HepG2 (cell line): ENCODE results near the gene MAPK4. TPM values are rescaled to one million over a fixed set of nuclear protein-coding genes. Genes with fewer than 3 reads are reported as not detected.

Source experiments
- ATAC-seq: fragments of 200-7000 bp; cut with Tn5 transposase; 3 replicates; pipeline ENCODE4 v1.9.1; 2020; ENCODE audit warnings: mild to moderate bottlenecking, moderate library complexity
- BruUV-seq: library from RNA; stranded (reverse); fragments of 400-500 nt; replicated peaks from 2 replicates; lab custom pipeline; 2021; lab: Mats Ljungman, UMichigan
- CTCF ChIA-PET: fragments of 300-600 bp; formaldehyde crosslinking; extraction: SDS; loops from one replicate; lab custom pipeline; 2021; ENCODE audit warnings: low total read pairs, inconsistent platforms, low intra/inter-chr PET ratio; lab: Yijun Ruan, JAX
- POLR2A ChIA-PET: fragments of 350-600 bp; sonication (Branson Sonifier 250); formaldehyde crosslinking; loops from one replicate; lab custom pipeline; 2020; ENCODE audit warnings: antibody characterized with exemption, inconsistent platforms; lab: Yijun Ruan, JAX
- DNase-seq: peaks from one replicate; pipeline ENCODE4 v3.0.0-alpha.2; 2015; ENCODE audit warnings: low spot score
- FAIRE-seq: peaks from 3 replicates; lab custom pipeline; 2011; peaks lifted over from hg19 to GRCh38; lab: Jason Lieb, UNC
- H2AFZ ChIP-seq: one replicate; pipeline ENCODE4 v1.6.1; 2011; ENCODE audit warnings: low read length, inconsistent platforms
- H3K27ac ChIP-seq: fragments of 300-600 bp; 3 replicates; pipeline ENCODE4 v1.8.0; 2011; ENCODE audit warnings: mixed run types, mild to moderate bottlenecking, mixed read lengths, low read length, inconsistent platforms; ENCODE audit not compliant: insufficient read depth; ENCODE audit errors: extremely low read length
- H3K27me3 ChIP-seq, 2 experiments: fragments of 200-600 bp in 1 of 2; 2 replicates in 1 of 2; 3 replicates in 1 of 2; pipeline versions ENCODE4 v1.6.0 to v1.8.0; 2011; ENCODE audit warnings: low read length in 2 of 2, mild to moderate bottlenecking in 2 of 2, moderate library complexity in 2 of 2, inconsistent platforms in 1 of 2; ENCODE audit not compliant: insufficient read depth in 2 of 2, control insufficient read depth in 1 of 2
- H3K36me3 ChIP-seq, 2 experiments: fragments of 200-600 bp in 1 of 2; replicated peaks in 1 of 2; 2 replicates in 1 of 2; 3 replicates in 1 of 2; pipeline versions ENCODE4 v1.5.1 to v1.8.0; 2011; ENCODE audit warnings: low read length in 2 of 2, inconsistent platforms in 1 of 2; ENCODE audit not compliant: insufficient read depth in 2 of 2, control insufficient read depth in 1 of 2
- H3K4me1 ChIP-seq: 2 replicates; pipeline ENCODE4 v1.5.1; 2012; ENCODE audit warnings: low read length, inconsistent platforms; ENCODE audit not compliant: insufficient read depth
- H3K4me2 ChIP-seq: 2 replicates; pipeline ENCODE4 v1.6.0; 2011; ENCODE audit warnings: low read depth, low read length, inconsistent platforms
- H3K4me3 ChIP-seq, 3 experiments: fragments of 200-600 bp in 1 of 3; sonication (generic), shearing (Covaris generic) in 1 of 3; replicated peaks in 1 of 3; 2 replicates each; pipeline ENCODE4 v1.5.1; 2011 to 2016; ENCODE audit warnings: low read length in 3 of 3, inconsistent platforms in 2 of 3, low read depth in 2 of 3, mild to moderate bottlenecking in 2 of 3, control low read depth in 1 of 3, mixed read lengths in 1 of 3; ENCODE audit not compliant: insufficient read depth in 1 of 3
- H3K79me2 ChIP-seq: one replicate; pipeline ENCODE4 v1.6.1; 2011; ENCODE audit warnings: low read length, inconsistent platforms; ENCODE audit not compliant: insufficient read depth
- H3K9ac ChIP-seq: 2 replicates; pipeline ENCODE4 v1.6.0; 2011; ENCODE audit warnings: mild to moderate bottlenecking, low read depth, low read length, inconsistent platforms; ENCODE audit not compliant: insufficient read depth
- H3K9me3 ChIP-seq: 2 replicates; pipeline ENCODE4 v1.5.1; 2012; ENCODE audit warnings: mild to moderate bottlenecking, low read length
- H4K20me1 ChIP-seq: 2 replicates; pipeline ENCODE4 v1.6.0; 2011; ENCODE audit warnings: inconsistent platforms, mild to moderate bottlenecking, low read length, moderate library complexity; ENCODE audit not compliant: insufficient read depth
- ISX ChIP-seq: sonication (generic); formaldehyde crosslinking; conservative IDR thresholded peaks from 2 replicates; pipeline ENCODE4 v1.5.0; 2020; ENCODE audit warnings: missing genetic modification reagents
- NFIB ChIP-seq: sonication (generic); formaldehyde crosslinking; IDR thresholded peaks from 2 replicates; pipeline ENCODE4 v1.9.0; 2021; ENCODE audit warnings: missing genetic modification reagents, mild to moderate bottlenecking, borderline replicate concordance
- RFX1 ChIP-seq: fragments of 450-650 bp; IDR thresholded peaks from 2 replicates; pipeline ENCODE4 v1.6.1; 2017
- SP140L ChIP-seq: sonication (generic); formaldehyde crosslinking; IDR thresholded peaks from 2 replicates; pipeline ENCODE4 v1.4.0; 2020; ENCODE audit warnings: missing genetic modification reagents, borderline replicate concordance
- ZFP62 ChIP-seq: sonication (generic); formaldehyde crosslinking; IDR thresholded peaks from 2 replicates; pipeline ENCODE4 v1.4.0; 2020; ENCODE audit warnings: missing genetic modification reagents
- ZNF629 ChIP-seq: sonication (generic); formaldehyde crosslinking; conservative IDR thresholded peaks from 2 replicates; pipeline ENCODE4 v1.5.0; 2020; ENCODE audit warnings: missing genetic modification reagents
- ZNF891 ChIP-seq: sonication (generic); formaldehyde crosslinking; IDR thresholded peaks from 2 replicates; pipeline ENCODE4 v1.5.0; 2020; ENCODE audit warnings: mild to moderate bottlenecking, missing genetic modification reagents
- WGBS: methylation state at CpG from one replicate; pipeline ENCODE4 v1.1.6; 2017; ENCODE audit warnings: low lambda C conversion rate; 5-methylcytosine and 5-hydroxymethylcytosine counted together
- in situ Hi-C: cut with HindIII; loops from 2 replicates; pipeline ENCODE4 v1.10.0; 2017; ENCODE audit warnings: low pct_unique_long_range_greater_than_20kb; ENCODE audit not compliant: extremely low pct_ligation_motif_present
- intact Hi-C: fragments of 100-400 bp; cut with micrococcal nuclease; formaldehyde crosslinking; loops from one replicate; pipeline ENCODE4 v1.10.0; 2022; ENCODE audit not compliant: unreplicated experiment
- polyA plus RNA-seq, 8 experiments: library from polyadenylated mRNA; depleted of rRNA in 3 of 8; stranded (reverse) in 7 of 8; unstranded in 1 of 8; fragments of >200 nt; fragmentation: Illumina TruSeq in 4 of 8; extraction: Trizol in 4 of 8; gene quantifications; 2 replicates each; pipeline versions ENCODE4 v1.2.1 to v1.2.3, GENCODE V29; 2011 to 2016; ENCODE audit warnings: low read depth in 4 of 8, missing spikeins in 1 of 8, mixed read lengths in 1 of 8; ENCODE audit not compliant: insufficient read depth in 1 of 8
- total RNA-seq, 5 experiments: library from RNA; depleted of rRNA; stranded (reverse); fragments of >200 nt; fragmentation: Illumina TruSeq; extraction: Trizol; gene quantifications; 2 replicates each; pipeline ENCODE4 v1.2.3, GENCODE V29; 2016; ENCODE audit warnings: low read depth in 1 of 5
- TF ChIP-seq, protein P1 (sequence below): sonication (generic); formaldehyde crosslinking; IDR thresholded peaks from 2 replicates; pipeline ENCODE4 v1.5.0; 2020; ENCODE audit warnings: mild to moderate bottlenecking, missing genetic modification reagents, borderline replicate concordance
- TF ChIP-seq, protein P2 (sequence below): sonication (generic); IDR thresholded peaks from 2 replicates; pipeline ENCODE4 v1.6.1; 2016; ENCODE audit warnings: low read depth, borderline replicate concordance

Gene MAPK4
- total and polyA plus RNA-seq, 2 of the 13 experiments (the other 11 are each of a cell fraction or from before 2014, with no cell fraction given), result not detected

DNA sequence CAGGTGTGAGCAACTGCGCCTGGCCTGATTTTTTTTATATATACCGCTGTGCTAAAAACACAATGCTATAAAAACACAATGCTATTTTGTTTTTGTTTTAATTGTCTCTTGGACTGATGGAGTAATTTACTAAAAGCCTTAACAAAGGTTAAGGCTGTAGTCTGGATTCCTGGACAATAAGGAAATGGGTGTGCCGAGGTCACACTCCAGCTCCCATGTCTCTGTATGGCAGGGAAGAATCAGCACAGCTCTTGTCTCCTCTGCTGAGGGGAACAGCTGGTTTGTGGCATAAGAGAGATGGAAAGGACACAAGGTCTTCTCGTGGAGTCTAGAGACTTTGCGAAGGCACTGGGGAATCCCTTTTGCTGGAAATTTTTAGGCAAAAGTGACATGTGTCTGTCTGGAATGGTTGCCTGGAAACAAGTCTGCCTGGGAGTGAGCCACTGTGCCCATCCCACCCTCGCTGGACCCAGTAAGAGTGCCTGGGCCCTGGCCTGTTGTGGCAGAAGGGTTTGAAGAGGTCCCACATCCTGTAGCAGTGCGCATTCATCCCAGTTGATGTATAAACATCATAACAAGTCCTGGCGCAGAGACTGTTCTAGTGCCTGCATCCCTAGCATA is 73.1 kb downstream of the MAPK4 start:
- Histone ChIP-seq H2AFZ (no peak overlapping the region), H4K20me1 (no peaks in the 10 kb centered on the region), H3K36me3 (no peaks in the 10 kb centered on the region), H3K4me3 (no peak overlapping the region), H3K4me2 (no peak overlapping the region), H3K27me3 (peaks cover 0 to 13% of the 10 kb centered on the region in 2 experiments; a peak in 2 of 5 replicates), H3K9ac (no peak overlapping the region), H3K79me2 (no peaks in the 10 kb centered on the region), H3K4me1 (no peaks in the 10 kb centered on the region), H3K27ac (no peak overlapping the region), H3K9me3 (no peaks in the 10 kb centered on the region)
- ChIA-PET CTCF (no interaction called here), POLR2A (no interaction called here)
- in situ Hi-C loops, result no loop called here
- no peak for ATAC-seq
- TF ChIP-seq ISX, result no peak
- no peak for TF ChIP-seq ZNF891
- no peak for TF ChIP-seq ZNF629 (CRISPR knock-in tag)
- TF ChIP-seq SP140L (CRISPR knock-in tag), result no peak
- no peak for TF ChIP-seq RFX1
- intact Hi-C loops, result no loop called here
- 48% methylated on average over 5 of the region's 8 CpGs for WGBS
- FAIRE-seq, result no peak
- no peak for DNase-seq
- BruUV-seq, result no TSS peak

DNA sequence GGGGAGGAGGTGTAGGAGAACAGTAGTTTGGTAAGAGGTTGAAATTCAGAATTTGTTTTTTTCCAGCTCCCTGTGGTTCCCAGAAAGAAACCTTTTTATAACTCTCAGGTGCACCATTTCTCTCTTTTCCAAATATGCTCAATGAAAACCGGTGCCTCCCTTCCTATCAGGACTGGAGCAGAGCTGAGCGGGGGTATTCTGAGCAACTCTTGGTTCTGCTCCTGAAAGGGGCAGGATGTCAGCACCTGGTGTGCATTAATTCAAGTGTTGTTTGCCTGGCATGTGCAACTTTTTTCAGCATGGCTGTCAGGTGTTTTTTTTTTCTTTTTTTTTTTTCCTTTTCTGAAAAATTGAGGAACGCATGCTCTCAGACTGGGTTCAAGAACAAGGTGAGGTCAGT is 74.1 kb downstream of the MAPK4 start:
- intact Hi-C loops (no loop called here), in situ Hi-C loops (no loop called here)
- Histone ChIP-seq H3K36me3 (no peaks in the 10 kb centered on the region), H2AFZ (no peak overlapping the region), H3K9me3 (no peaks in the 10 kb centered on the region), H3K4me2 (no peak overlapping the region), H3K9ac (no peak overlapping the region), H3K27ac (no peak overlapping the region), H3K79me2 (no peaks in the 10 kb centered on the region), H3K4me1 (no peaks in the 10 kb centered on the region), H3K27me3 (peaks cover 0 to 13% of the 10 kb centered on the region in 2 experiments; a peak in 1 of 5 replicates), H3K4me3 (no peak overlapping the region), H4K20me1 (no peaks in the 10 kb centered on the region)
- DNase-seq, result no peak
- ChIA-PET CTCF (no interaction called here), POLR2A (no interaction called here)
- 58% methylated on average over 3 of the region's 3 CpGs for WGBS
- TF ChIP-seq, protein P1, sequence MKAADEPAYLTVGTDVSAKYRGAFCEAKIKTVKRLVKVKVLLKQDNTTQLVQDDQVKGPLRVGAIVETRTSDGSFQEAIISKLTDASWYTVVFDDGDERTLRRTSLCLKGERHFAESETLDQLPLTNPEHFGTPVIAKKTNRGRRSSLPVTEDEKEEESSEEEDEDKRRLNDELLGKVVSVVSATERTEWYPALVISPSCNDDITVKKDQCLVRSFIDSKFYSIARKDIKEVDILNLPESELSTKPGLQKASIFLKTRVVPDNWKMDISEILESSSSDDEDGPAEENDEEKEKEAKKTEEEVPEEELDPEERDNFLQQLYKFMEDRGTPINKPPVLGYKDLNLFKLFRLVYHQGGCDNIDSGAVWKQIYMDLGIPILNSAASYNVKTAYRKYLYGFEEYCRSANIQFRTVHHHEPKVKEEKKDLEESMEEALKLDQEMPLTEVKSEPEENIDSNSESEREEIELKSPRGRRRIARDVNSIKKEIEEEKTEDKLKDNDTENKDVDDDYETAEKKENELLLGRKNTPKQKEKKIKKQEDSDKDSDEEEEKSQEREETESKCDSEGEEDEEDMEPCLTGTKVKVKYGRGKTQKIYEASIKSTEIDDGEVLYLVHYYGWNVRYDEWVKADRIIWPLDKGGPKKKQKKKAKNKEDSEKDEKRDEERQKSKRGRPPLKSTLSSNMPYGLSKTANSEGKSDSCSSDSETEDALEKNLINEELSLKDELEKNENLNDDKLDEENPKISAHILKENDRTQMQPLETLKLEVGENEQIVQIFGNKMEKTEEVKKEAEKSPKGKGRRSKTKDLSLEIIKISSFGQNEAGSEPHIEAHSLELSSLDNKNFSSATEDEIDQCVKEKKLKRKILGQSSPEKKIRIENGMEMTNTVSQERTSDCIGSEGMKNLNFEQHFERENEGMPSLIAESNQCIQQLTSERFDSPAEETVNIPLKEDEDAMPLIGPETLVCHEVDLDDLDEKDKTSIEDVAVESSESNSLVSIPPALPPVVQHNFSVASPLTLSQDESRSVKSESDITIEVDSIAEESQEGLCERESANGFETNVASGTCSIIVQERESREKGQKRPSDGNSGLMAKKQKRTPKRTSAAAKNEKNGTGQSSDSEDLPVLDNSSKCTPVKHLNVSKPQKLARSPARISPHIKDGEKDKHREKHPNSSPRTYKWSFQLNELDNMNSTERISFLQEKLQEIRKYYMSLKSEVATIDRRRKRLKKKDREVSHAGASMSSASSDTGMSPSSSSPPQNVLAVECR (CRISPR knock-in tag), result no peak
- TF ChIP-seq ZFP62, result no peak
- no peak for TF ChIP-seq NFIB (CRISPR knock-in tag)
- TF ChIP-seq, protein P2, sequence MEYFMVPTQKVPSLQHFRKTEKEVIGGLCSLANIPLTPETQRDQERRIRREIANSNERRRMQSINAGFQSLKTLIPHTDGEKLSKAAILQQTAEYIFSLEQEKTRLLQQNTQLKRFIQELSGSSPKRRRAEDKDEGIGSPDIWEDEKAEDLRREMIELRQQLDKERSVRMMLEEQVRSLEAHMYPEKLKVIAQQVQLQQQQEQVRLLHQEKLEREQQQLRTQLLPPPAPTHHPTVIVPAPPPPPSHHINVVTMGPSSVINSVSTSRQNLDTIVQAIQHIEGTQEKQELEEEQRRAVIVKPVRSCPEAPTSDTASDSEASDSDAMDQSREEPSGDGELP, result no peak
- FAIRE-seq, result no peak
- ATAC-seq, result no peak
- no TSS peak for BruUV-seq
